GM12873 (cell line): ENCODE results near the gene CRADD.

ENCODE experiments used
- TF ChIP-seq, protein P1 (sequence below): IDR thresholded peaks from 2 replicates; pipeline ENCODE4 v1.5.1; 2012; ENCODE audit warnings: low read depth, mild to moderate bottlenecking, moderate library complexity, low read length, control low read depth; ENCODE audit not compliant: insufficient read depth; ENCODE audit errors: missing control alignments

CRADD gene

GRCh38 chr12:93802293-93802692, 125.1 kb downstream of the CRADD start:
- TF ChIP-seq, protein P1, sequence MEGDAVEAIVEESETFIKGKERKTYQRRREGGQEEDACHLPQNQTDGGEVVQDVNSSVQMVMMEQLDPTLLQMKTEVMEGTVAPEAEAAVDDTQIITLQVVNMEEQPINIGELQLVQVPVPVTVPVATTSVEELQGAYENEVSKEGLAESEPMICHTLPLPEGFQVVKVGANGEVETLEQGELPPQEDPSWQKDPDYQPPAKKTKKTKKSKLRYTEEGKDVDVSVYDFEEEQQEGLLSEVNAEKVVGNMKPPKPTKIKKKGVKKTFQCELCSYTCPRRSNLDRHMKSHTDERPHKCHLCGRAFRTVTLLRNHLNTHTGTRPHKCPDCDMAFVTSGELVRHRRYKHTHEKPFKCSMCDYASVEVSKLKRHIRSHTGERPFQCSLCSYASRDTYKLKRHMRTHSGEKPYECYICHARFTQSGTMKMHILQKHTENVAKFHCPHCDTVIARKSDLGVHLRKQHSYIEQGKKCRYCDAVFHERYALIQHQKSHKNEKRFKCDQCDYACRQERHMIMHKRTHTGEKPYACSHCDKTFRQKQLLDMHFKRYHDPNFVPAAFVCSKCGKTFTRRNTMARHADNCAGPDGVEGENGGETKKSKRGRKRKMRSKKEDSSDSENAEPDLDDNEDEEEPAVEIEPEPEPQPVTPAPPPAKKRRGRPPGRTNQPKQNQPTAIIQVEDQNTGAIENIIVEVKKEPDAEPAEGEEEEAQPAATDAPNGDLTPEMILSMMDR, result no peak

- TF ChIP-seq, protein P1, result no peak
Measured at GRCh38 chr12:93802698-93803423, 125.7 kb downstream of the CRADD start.

GRCh38 chr12:93803424-93803807, 126.2 kb downstream of the CRADD start:
- TF ChIP-seq, protein P1, result no peak

DNA sequence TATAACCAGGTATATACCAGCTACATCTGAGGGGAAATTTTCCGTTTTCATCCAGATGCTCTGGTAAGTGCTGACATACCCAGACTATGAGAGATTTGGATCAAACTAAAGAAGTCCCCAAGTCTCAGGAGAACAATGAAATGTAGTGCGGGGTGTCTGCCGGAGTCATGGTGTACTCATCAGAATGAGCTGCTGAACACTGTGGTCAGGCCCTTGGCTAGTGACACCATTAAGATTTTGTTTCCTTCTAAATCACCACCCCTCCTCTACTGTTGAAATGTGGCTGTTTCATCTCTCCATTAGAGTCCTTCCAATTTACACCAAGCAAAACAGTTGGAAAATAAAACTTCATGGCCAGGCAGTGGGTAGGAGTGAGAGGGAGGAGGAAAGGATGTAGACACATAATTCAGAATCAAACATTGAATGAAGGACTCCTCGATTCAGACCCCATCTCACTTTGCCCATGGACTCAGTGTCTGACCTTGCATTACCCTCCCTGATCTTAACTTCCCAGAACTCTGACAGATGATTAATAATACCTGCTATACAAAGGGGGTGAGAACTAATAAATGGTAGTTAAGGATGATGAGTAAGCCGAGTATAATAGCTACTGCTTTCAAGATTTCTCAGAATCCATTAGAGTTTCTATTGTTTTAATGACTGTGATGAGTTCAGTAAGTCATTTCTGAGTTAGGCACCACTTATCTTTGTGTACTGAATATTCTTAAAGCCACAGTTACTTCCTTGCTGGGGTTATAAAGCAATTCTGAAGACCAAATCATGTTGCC, 127.4 kb downstream of the CRADD start:
- TF ChIP-seq, protein P1, result no peak

DNA sequence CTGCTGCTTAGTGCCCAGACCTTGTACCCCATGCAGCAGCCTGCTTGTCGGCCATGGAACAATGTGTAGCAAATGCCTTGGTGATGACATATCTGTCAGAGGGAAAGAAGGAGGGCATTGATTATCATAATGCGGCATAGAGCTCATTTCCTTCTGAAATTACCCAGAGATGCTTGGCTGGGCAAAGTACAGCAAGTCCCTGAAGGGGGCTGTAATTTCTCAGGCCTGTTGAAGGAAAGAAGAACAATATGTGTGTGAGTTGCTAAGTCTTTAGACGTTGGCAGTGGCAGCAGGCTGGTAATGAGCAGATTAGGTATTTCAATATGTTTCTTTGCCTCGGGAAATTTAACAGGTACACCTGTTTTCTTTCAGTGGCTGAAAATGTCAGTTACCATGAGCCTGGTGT, 128.6 kb downstream of the CRADD start:
- TF ChIP-seq, protein P1, result no peak

- TF ChIP-seq, protein P1, result no peak
Measured at GRCh38 chr12:93807354-93807753, 130.2 kb downstream of the CRADD start.

GRCh38 chr12:93808169-93808899, 131.2 kb downstream of the CRADD start:
- TF ChIP-seq, protein P1, result no peak
